ES-I3 (cell line): ENCODE data around the gene CLUH.
"Not testable (repeated sequence)": the region's sequence is repeated elsewhere in the genome, so short reads cannot be mapped to it uniquely, and the experiment has no call there.

ENCODE experiments used
- H3K36me3 ChIP-seq: 2 replicates; pipeline ENCODE4 v1.6.1; 2013; ENCODE audit warnings: mild to moderate bottlenecking, low read length, control low read depth, moderate library complexity; ENCODE audit not compliant: insufficient read depth
- H3K4me1 ChIP-seq: 2 replicates; pipeline ENCODE4 v1.6.1; 2013; ENCODE audit warnings: mild to moderate bottlenecking, control low read depth, low read length; ENCODE audit not compliant: insufficient read depth
- H3K9ac ChIP-seq: 2 replicates; pipeline ENCODE4 v1.6.1; 2013; ENCODE audit warnings: low read depth, mild to moderate bottlenecking, low read length, moderate library complexity
- H3K9me3 ChIP-seq: 2 replicates; pipeline ENCODE4 v1.6.1; 2013; ENCODE audit warnings: mild to moderate bottlenecking, low read length, moderate library complexity; ENCODE audit not compliant: control insufficient read depth, insufficient read depth

CLUH gene

DNA sequence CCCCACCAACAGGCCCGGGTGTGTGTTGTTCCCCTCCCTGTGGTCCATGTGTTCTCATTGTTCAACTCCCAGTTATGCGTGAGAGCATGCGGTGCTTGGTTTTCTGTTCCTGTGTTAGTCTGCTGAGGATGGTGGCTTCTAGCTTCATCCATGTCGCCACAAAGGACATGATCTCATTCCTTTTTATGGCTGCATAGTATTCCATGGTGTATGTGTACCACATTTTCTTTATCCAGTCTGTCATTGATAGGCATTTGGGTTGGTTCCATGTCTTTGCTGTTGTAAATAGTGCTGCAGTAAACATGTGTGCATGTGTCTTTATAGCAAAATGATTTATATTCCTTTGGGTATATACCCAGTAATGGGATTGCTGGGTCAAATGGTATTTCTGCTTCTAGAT, 51.2 kb downstream of the CLUH start:
- H3K36me3 ChIP-seq, H3K9ac ChIP-seq, H3K4me1 ChIP-seq, H3K9me3 ChIP-seq: not testable (repeated sequence)

DNA sequence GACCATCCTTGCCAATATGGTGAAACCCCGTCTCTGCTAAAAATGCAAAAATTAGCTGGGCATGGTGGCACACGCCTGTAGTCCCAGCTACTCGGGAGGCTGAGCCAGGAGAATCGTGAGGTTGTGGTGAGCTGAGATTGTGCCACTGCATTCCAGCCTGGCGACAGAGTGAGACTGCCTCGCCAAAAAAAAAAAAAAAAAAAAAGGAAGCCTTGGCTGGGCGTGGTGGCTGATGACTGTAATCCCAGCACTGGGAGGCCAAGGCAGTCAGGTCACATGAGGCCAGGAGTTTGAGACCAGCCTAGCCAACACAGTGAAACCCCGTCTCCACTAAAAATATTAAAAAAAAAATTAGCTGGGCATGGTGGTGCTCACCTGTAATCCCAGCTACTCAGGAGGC, 52.2 kb downstream of the CLUH start:
- not testable (repeated sequence) for H3K4me1 ChIP-seq, H3K9ac ChIP-seq, H3K36me3 ChIP-seq, H3K9me3 ChIP-seq

DNA sequence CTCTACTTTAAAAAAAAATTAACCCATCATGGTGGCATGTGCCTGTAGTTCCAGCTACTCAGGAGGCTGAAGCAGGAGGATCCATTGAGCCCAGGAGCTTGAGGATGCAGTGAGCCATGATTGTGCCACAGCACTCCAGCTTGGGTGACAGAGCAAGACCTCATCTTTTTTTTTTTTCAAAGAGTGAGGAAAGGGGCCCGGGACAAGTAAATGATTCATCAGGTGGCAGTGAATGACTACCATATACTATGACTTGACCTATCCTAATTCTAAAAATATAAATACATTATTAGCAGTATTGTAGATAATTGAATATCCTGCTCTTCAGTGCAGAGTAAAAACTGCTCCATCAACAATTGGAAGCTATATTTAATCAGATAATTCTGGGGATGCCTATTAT, 55.3 kb downstream of the CLUH start:
- Histone ChIP-seq H3K36me3 (no peaks in the 10 kb centered on the region), H3K9me3 (no peaks in the 10 kb centered on the region), H3K4me1 (no peaks in the 10 kb centered on the region), H3K9ac (no peak overlapping the region)

DNA sequence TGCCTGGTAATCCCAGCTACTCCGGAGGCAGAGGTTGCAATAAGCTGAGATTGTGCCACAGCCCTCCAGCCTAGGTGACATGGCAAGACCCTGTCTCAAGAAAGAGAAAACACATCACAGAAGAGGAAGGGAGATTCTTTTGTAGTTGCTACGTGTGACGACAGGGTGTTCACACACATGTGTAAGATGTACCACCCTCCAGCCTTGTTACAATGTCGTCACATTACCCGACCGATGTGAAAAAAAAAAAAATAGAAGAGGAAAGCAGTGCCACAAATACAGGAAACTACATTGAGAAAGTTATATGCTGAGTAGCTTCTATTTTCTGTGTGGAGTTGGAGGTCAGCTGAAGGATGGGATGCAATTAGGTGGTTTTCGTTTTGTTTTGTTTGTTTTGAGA, 56.0 kb downstream of the CLUH start:
- no peaks in the 10 kb centered on the region; the same call in 1 of the 2 replicates for H3K36me3 ChIP-seq

DNA sequence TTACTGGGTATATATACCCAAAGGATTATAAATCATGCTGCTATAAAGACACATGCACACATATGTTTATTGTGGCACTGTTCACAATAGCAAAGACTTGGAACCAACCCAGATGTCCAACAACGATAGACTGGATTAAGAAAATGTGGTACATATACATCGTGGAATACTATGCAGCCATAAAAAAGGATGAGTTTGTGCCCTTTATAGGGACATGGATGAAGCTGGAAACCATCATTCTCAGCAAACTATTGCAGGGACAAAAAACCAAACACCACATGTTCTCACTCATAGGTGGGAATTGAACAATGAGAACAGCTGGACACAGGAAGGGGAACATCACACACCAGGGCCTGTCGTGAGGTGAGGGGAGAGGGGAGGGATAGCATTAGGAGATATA, 58.7 kb downstream of the CLUH start:
- not testable (repeated sequence) for H3K9me3 ChIP-seq, H3K4me1 ChIP-seq, H3K9ac ChIP-seq, H3K36me3 ChIP-seq

More for the DNA sequence above, 56.0 kb downstream of the CLUH start:
- Histone ChIP-seq H3K9ac (no peak overlapping the region), H3K9me3 (no peaks in the 10 kb centered on the region), H3K4me1 (no peaks in the 10 kb centered on the region)

DNA sequence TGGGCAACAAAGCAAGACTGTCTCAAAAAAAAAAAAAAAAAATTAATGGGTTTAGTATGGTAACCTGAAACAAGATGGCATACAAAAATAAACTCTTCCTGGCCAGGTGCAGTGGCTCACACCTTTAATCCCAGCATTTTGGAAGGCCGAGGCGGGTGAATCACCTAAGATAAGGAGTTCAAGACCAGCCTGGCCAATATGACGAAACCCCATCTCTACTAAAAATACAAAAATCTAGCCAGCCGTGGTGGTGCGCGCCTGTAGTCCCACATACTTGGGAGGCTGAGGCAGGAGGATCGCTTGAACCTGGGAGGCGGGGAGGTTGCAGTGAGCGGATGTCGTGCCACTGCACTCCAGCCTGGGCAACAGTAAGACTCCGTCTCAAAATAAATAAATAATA, 62.4 kb downstream of the CLUH start:
- Histone ChIP-seq H3K4me1 (no peaks in the 10 kb centered on the region), H3K9me3 (no peaks in the 10 kb centered on the region), H3K9ac (no peak overlapping the region), H3K36me3 (no peaks in the 10 kb centered on the region; the same call in 1 of the 2 replicates)

DNA sequence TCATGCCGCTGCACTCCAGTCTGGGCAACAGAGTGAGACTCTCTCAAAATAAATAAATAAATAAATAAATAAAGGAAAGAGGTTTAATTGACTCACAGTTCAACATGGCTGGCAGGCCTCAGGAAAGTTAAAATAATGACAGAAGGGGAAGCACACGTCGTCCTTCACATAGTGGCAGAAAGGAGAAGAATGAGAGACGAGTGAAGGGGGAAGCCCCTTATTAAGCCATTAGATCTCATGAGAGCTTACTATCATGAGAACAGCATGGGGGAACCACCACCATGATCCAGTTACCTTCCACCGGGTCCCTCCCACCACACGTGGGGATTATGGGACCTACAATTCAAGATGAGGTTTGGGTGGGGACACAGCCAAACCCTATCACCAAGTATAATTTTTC, 63.6 kb downstream of the CLUH start:
- Histone ChIP-seq H3K36me3 (no peaks in the 10 kb centered on the region; the same call in 1 of the 2 replicates), H3K9me3 (no peaks in the 10 kb centered on the region), H3K9ac (no peak overlapping the region), H3K4me1 (no peaks in the 10 kb centered on the region)

DNA sequence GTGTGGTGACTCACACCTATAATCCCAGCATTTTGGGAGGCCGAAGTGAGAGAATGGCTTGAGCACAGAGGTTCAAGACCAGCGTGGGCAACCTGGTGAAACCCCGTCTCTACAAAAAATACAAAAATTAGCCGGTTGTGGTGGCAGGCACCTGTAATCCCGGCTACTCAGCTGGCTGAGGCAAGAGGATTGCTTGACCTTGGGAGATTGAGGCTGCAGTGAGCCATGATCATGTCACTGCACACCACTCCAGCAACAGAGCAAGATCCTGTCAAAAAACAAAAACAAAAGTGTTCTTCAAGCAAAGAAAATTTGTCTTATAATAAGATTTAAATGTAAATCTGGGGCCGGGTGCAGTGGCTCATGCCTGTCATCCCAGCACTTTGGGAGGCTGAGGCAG, 66.6 kb downstream of the CLUH start:
- H3K9ac ChIP-seq = no peak overlapping the region
- H3K9me3 ChIP-seq = no peaks in the 10 kb centered on the region
- H3K4me1 ChIP-seq = no peaks in the 10 kb centered on the region
- H3K36me3 ChIP-seq = peaks cover 3% of the 10 kb centered on the region
